K562 (cell line): Measurements from ENCODE around the gene ITIH3. TPM values are rescaled to one million over a fixed set of nuclear protein-coding genes. Genes with fewer than 3 reads are reported as not detected.
A peak's percentile ranks its signal among the peaks of the same experiment; 100 is the strongest.

ENCODE experiments used
- BRCA1 ChIP-seq, 2 experiments: fragments of 450-650 bp in 1 of 2; sonication (generic) in 1 of 2; formaldehyde crosslinking in 1 of 2; IDR thresholded peaks; 2 replicates each; pipeline versions ENCODE4 v1.5.0 to v1.6.1; 2017 to 2020; ENCODE audit warnings: mild to moderate bottlenecking in 1 of 2, missing genetic modification reagents in 1 of 2
- CCNT2 ChIP-seq: IDR thresholded peaks from 2 replicates; pipeline ENCODE4 v1.6.1; 2011; ENCODE audit warnings: borderline replicate concordance, low read depth, mild to moderate bottlenecking, moderate library complexity, mixed read lengths, low read length; ENCODE audit not compliant: insufficient read length; ENCODE audit errors: extremely low read depth
- COPS2 ChIP-seq: fragments of 450-650 bp; conservative IDR thresholded peaks from 2 replicates; pipeline ENCODE4 v1.6.1; 2016; ENCODE audit warnings: mild to moderate bottlenecking, moderate library complexity
- DEAF1 ChIP-seq: fragments of 450-650 bp; formaldehyde crosslinking; IDR thresholded peaks from 2 replicates; pipeline ENCODE4 v1.4.0; 2020; ENCODE audit warnings: mild to moderate bottlenecking, moderate library complexity
- DPF2 ChIP-seq: fragments of 450-650 bp; IDR thresholded peaks from 2 replicates; pipeline ENCODE4 v1.6.1; 2016
- EGR1 ChIP-seq: fragments of 450-650 bp; conservative IDR thresholded peaks from 2 replicates; pipeline ENCODE4 v1.6.1; 2017; ENCODE audit warnings: mild to moderate bottlenecking
- ETS1 ChIP-seq: conservative IDR thresholded peaks from 2 replicates; pipeline ENCODE4 v1.6.1; 2011; ENCODE audit warnings: low read depth, mild to moderate bottlenecking, low read length; ENCODE audit not compliant: control insufficient read depth
- FOXJ3 ChIP-seq: sonication (generic); formaldehyde crosslinking; IDR thresholded peaks from 2 replicates; pipeline ENCODE4 v1.4.0; 2020; ENCODE audit warnings: mild to moderate bottlenecking, missing genetic modification reagents
- GABPA ChIP-seq: fragments of 200-800 bp; sonication (Bioruptor generic); conservative IDR thresholded peaks from 2 replicates; pipeline ENCODE4 v1.6.1; 2016; ENCODE audit warnings: low read depth, missing genetic modification characterization, missing compliant biosample characterization
- NRF1 ChIP-seq, 2 experiments: fragments of 450-650 bp; IDR thresholded peaks in 1 of 2; conservative IDR thresholded peaks in 1 of 2; 2 replicates each; pipeline ENCODE4 v1.6.1; 2014; ENCODE audit warnings: mild to moderate bottlenecking in 2 of 2
- POLR2G ChIP-seq: fragments of 200-400 bp; formaldehyde crosslinking; IDR thresholded peaks from 2 replicates; pipeline ENCODE4 v1.6.1; 2017; ENCODE audit warnings: low read depth, mild to moderate bottlenecking, antibody characterized with exemption, low read length, moderate library complexity
- RNF2 ChIP-seq: sonication (generic); IDR thresholded peaks from 2 replicates; pipeline ENCODE4 v1.6.1; 2016
- ZBTB40 ChIP-seq, 2 experiments: fragments of 450-650 bp in 1 of 2; sonication (generic) in 1 of 2; formaldehyde crosslinking in 1 of 2; IDR thresholded peaks; 2 replicates each; pipeline versions ENCODE4 v1.7.1 to v1.9.0; 2016 to 2022; ENCODE audit warnings: inconsistent platforms in 1 of 2, mild to moderate bottlenecking in 1 of 2, missing genetic modification reagents in 1 of 2
- ZZZ3 ChIP-seq: fragments of 450-650 bp; IDR thresholded peaks from 2 replicates; pipeline ENCODE4 v1.6.1; 2016; ENCODE audit warnings: antibody characterized with exemption, mild to moderate bottlenecking, moderate library complexity
- polyA plus RNA-seq, 8 experiments: library from polyadenylated mRNA; depleted of rRNA in 4 of 8; stranded (reverse) in 5 of 8; unstranded in 3 of 8; fragments of >200 nt; fragmentation: Nextera tagmentation in 2 of 8; fragmentation: Illumina TruSeq in 1 of 8; extraction: Ambion mirVana in 2 of 8; extraction: Trizol in 1 of 8; gene quantifications; 2 replicates each; pipeline versions ENCODE4 v1.2.1 to v1.2.3, GENCODE V29; 2011 to 2014; ENCODE audit warnings: inconsistent platforms in 1 of 8, missing spikeins in 1 of 8
- total RNA-seq, 7 experiments: library from RNA; depleted of rRNA in 6 of 7; stranded (reverse); fragments of >200 nt in 6 of 7; fragmentation: Illumina TruSeq in 2 of 7; extraction: Trizol in 2 of 7; gene quantifications; 2 replicates each; pipeline versions ENCODE4 v1.2.1 to v1.2.3, GENCODE V29; 2011 to 2021; ENCODE audit warnings: low replicate concordance in 1 of 7

Gene ITIH3
- total and polyA plus RNA-seq, 9 of the 15 experiments (the other 6 are each of a cell fraction or from before 2014, with no cell fraction given): 0.07 to 0.35 TPM; not detected in 7

GRCh38 chr3:52770496-52771333, 23.9 kb upstream of the ITIH3 start, which contains the start of gene NEK4 (continued):
- TF ChIP-seq ZBTB40 (IDR thresholded peaks at IDR 0.05): peak; percentile 63
- TF ChIP-seq ZBTB40 (CRISPR knock-in tag; IDR thresholded peaks at IDR 0.05): no peak
- no peak for TF ChIP-seq BRCA1 (IDR thresholded peaks at IDR 0.05)
- TF ChIP-seq BRCA1 (CRISPR knock-in tag; IDR thresholded peaks at IDR 0.05): no peak
- TF ChIP-seq POLR2G: peak; percentile 95
- no peak for TF ChIP-seq FOXJ3 (CRISPR knock-in tag)
- TF ChIP-seq COPS2: no peak
- TF ChIP-seq ZZZ3: 0 out of 2 replicates have a peak, but pooled peaks have one; percentile 51
- peak; percentile 22 for TF ChIP-seq CCNT2
- peak; percentile 47 for TF ChIP-seq EGR1
- 0 out of 2 replicates have a peak, but pooled peaks have one; percentile 54 for TF ChIP-seq ETS1
- peak; percentile 54; the same call in 1 of the 2 replicates for TF ChIP-seq RNF2
- no peak for TF ChIP-seq DEAF1 (CRISPR knock-in tag)
- peak; percentile 21; the same call in 1 of the 2 replicates for TF ChIP-seq DPF2
- TF ChIP-seq NRF1 (conservative IDR thresholded peaks at IDR 0.05 in 1 of 2, IDR thresholded peaks at IDR 0.05 in 1 of 2): peak; percentile 95
- peak; percentile 71 for TF ChIP-seq GABPA (tag)
